K562 (cell line): Measurements from ENCODE around the gene TMC8. TPM values are rescaled to one million over a fixed set of nuclear protein-coding genes. Genes with fewer than 3 reads are reported as not detected.

Source experiments
- ATAC-seq: fragments of 200-7000 bp; cut with Tn5 transposase; 3 replicates; pipeline ENCODE4 v1.9.1; 2020; ENCODE audit warnings: moderate library complexity
- BruUV-seq: library from RNA; stranded (reverse); fragments of 400-500 nt; replicated peaks from 2 replicates; lab custom pipeline; 2021; lab: Mats Ljungman, UMichigan
- CTCF ChIA-PET: fragments of 300-600 bp; formaldehyde crosslinking; extraction: SDS; loops from one replicate; lab custom pipeline; 2021; ENCODE audit warnings: low intra/inter-chr PET ratio; lab: Yijun Ruan, JAX
- POLR2A ChIA-PET: fragments of 300-600, 350-650 bp; sonication (Branson Sonifier 250); formaldehyde crosslinking; extraction: SDS; loops from one replicate; lab custom pipeline; 2021; ENCODE audit warnings: antibody characterized with exemption, inconsistent platforms; lab: Yijun Ruan, JAX
- DNase-seq, 4 experiments: peaks; one replicate each; pipeline versions ENCODE4 v3.0.0 to v3.0.0-alpha.2; 2011 to 2018; ENCODE audit warnings: low spot score in 3 of 4, mixed read lengths in 3 of 4; ENCODE audit errors: extremely low read depth in 1 of 4
- FAIRE-seq: peaks from 2 replicates; lab custom pipeline; 2011; peaks lifted over from hg19 to GRCh38; lab: Jason Lieb, UNC
- H2AFZ ChIP-seq: 2 replicates; pipeline ENCODE4 v1.6.0; 2011; ENCODE audit warnings: low read depth, low read length, control low read depth, inconsistent platforms
- H3K27ac ChIP-seq: fragments of 200-600 bp; 3 replicates; pipeline ENCODE4 v1.8.0; 2011; ENCODE audit warnings: low read depth, mild to moderate bottlenecking, control low read depth, inconsistent platforms, low read length, moderate library complexity, mixed read lengths; ENCODE audit errors: extremely low read depth
- H3K27me3 ChIP-seq, 2 experiments: fragments of 300-600 bp in 1 of 2; 2 replicates in 1 of 2; 3 replicates in 1 of 2; pipeline versions ENCODE4 v1.6.0 to v1.8.0; 2011; ENCODE audit warnings: inconsistent platforms in 2 of 2, low read length in 2 of 2, mild to moderate bottlenecking in 1 of 2, mixed read lengths in 1 of 2, moderate library complexity in 1 of 2; ENCODE audit not compliant: control insufficient read depth in 2 of 2, insufficient read depth in 2 of 2
- H3K36me3 ChIP-seq: fragments of 300-600 bp; 3 replicates; pipeline ENCODE4 v1.8.0; 2011; ENCODE audit warnings: mild to moderate bottlenecking, low read length, inconsistent platforms; ENCODE audit not compliant: control insufficient read depth, insufficient read depth
- H3K4me1 ChIP-seq, 2 experiments: fragments of 200-600 bp in 1 of 2; replicated peaks in 1 of 2; 2 replicates in 1 of 2; 3 replicates in 1 of 2; pipeline versions ENCODE4 v1.5.1 to v1.8.0; 2011; ENCODE audit warnings: inconsistent platforms in 2 of 2, low read length in 2 of 2, mild to moderate bottlenecking in 1 of 2, mixed read lengths in 1 of 2, moderate library complexity in 1 of 2; ENCODE audit not compliant: control insufficient read depth in 2 of 2, insufficient read depth in 2 of 2
- H3K4me2 ChIP-seq: 2 replicates; pipeline ENCODE4 v1.6.1; 2011; ENCODE audit warnings: low read length, control low read depth, inconsistent platforms, mixed read lengths; ENCODE audit not compliant: insufficient read depth
- H3K4me3 ChIP-seq: fragments of 200-600 bp; sonication (generic), shearing (Covaris generic); 2 replicates; pipeline ENCODE4 v1.5.1; 2016; ENCODE audit warnings: control low read depth, inconsistent platforms
- H3K79me2 ChIP-seq: fragments of 200-600 bp; 3 replicates; pipeline ENCODE4 v1.8.0; 2011; ENCODE audit warnings: low read length, inconsistent platforms; ENCODE audit not compliant: control insufficient read depth, insufficient read depth
- H3K9ac ChIP-seq, 2 experiments: 2 replicates each; pipeline versions ENCODE4 v1.6.0 to v1.6.1; 2011; ENCODE audit warnings: low read depth in 2 of 2, low read length in 2 of 2, control low read depth in 1 of 2, inconsistent platforms in 1 of 2, mild to moderate bottlenecking in 1 of 2, mixed read lengths in 1 of 2; ENCODE audit not compliant: insufficient read depth in 1 of 2
- H3K9me1 ChIP-seq: one replicate; pipeline ENCODE4 v1.6.0; 2011; ENCODE audit warnings: inconsistent platforms, mild to moderate bottlenecking, low read length, moderate library complexity; ENCODE audit not compliant: control insufficient read depth, insufficient read depth
- H3K9me3 ChIP-seq: replicated peaks from 2 replicates; pipeline ENCODE4 v1.5.1; 2011; ENCODE audit warnings: low read depth, low read length, inconsistent platforms; ENCODE audit not compliant: control insufficient read depth, insufficient read depth
- H4K20me1 ChIP-seq: replicated peaks from 2 replicates; pipeline ENCODE4 v1.6.1; 2011; ENCODE audit warnings: low read length, inconsistent platforms, mixed read lengths; ENCODE audit not compliant: control insufficient read depth, insufficient read depth
- BRD4 ChIP-seq: fragments of 200-600 bp; sonication (generic); IDR thresholded peaks from 2 replicates; pipeline ENCODE4 v1.6.1; 2017; ENCODE audit warnings: inconsistent platforms
- NFIC ChIP-seq: fragments of 450-650 bp; IDR thresholded peaks from 2 replicates; pipeline ENCODE4 v1.6.1; 2017; ENCODE audit warnings: mild to moderate bottlenecking, inconsistent platforms
- NR3C1 ChIP-seq: sonication (generic); formaldehyde crosslinking; IDR thresholded peaks from 2 replicates; pipeline ENCODE4 v1.8.1; 2022; ENCODE audit warnings: missing genetic modification reagents
- PCBP1 ChIP-seq: fragments of 200-400 bp; formaldehyde crosslinking; IDR thresholded peaks from 2 replicates; pipeline ENCODE4 v1.6.1; 2018; ENCODE audit warnings: mild to moderate bottlenecking, low read depth, low read length; ENCODE audit not compliant: poor library complexity, severe bottlenecking
- POLR2A ChIP-seq: fragments of 450-650 bp; conservative IDR thresholded peaks from 2 replicates; pipeline ENCODE4 v1.6.1; 2016
- POLR2G ChIP-seq: fragments of 200-400 bp; formaldehyde crosslinking; IDR thresholded peaks from 2 replicates; pipeline ENCODE4 v1.6.1; 2017; ENCODE audit warnings: low read depth, mild to moderate bottlenecking, antibody characterized with exemption, low read length, moderate library complexity
- RAD21 ChIP-seq, 2 experiments: fragments of 250-450 bp in 1 of 2; fragments of 450-650 bp in 1 of 2; sonication (Bioruptor Pico) in 1 of 2; formaldehyde crosslinking in 1 of 2; IDR thresholded peaks in 1 of 2; conservative IDR thresholded peaks in 1 of 2; 2 replicates each; pipeline versions ENCODE4 v1.4.0 to v1.8.0; 2020 to 2022; ENCODE audit warnings: mild to moderate bottlenecking in 2 of 2, moderate library complexity in 1 of 2
- RBFOX2 ChIP-seq: fragments of 200-400 bp; formaldehyde crosslinking; IDR thresholded peaks from 2 replicates; pipeline ENCODE4 v1.6.1; 2017; ENCODE audit warnings: low read depth, mild to moderate bottlenecking, low read length, moderate library complexity
- RBM22 ChIP-seq: fragments of 200-400 bp; formaldehyde crosslinking; IDR thresholded peaks from 2 replicates; pipeline ENCODE4 v1.6.1; 2018; ENCODE audit warnings: low read length, low read depth; ENCODE audit not compliant: poor library complexity, severe bottlenecking
- STAT5A ChIP-seq: IDR thresholded peaks from 2 replicates; pipeline ENCODE4 v1.6.1; 2012; ENCODE audit warnings: low read length, inconsistent platforms, borderline replicate concordance
- SUPT5H ChIP-seq: fragments of 450-650 bp; IDR thresholded peaks from 2 replicates; pipeline ENCODE4 v1.6.1; 2016
- ZNF398 ChIP-seq: fragments of 250-450 bp; sonication (Bioruptor Pico); IDR thresholded peaks from 2 replicates; pipeline ENCODE4 v1.8.0; 2021; ENCODE audit warnings: moderate library complexity, mild to moderate bottlenecking, inconsistent platforms
- WGBS: fragments of 100-300 bp; shearing (Covaris generic); methylation state at CpG from one replicate; pipeline ENCODE4 v1.1.6; 2016; ENCODE audit warnings: low coverage, mixed read lengths; ENCODE audit not compliant: insufficient coverage; ENCODE audit errors: missing lambda C conversion rate; 5-methylcytosine and 5-hydroxymethylcytosine counted together
- in situ Hi-C: fragments of 300-500 bp; cut with MboI; formaldehyde crosslinking; loops from 4 replicates; pipeline ENCODE4 v1.15.0; 2018; ENCODE audit warnings: inconsistent platforms, mixed read lengths
- intact Hi-C: fragments of 100-400 bp; cut with micrococcal nuclease; formaldehyde crosslinking; loops from 2 replicates; pipeline ENCODE4 v1.14.2; 2022
- polyA plus RNA-seq, 8 experiments: library from polyadenylated mRNA; depleted of rRNA in 4 of 8; stranded (reverse) in 5 of 8; unstranded in 3 of 8; fragments of >200 nt; fragmentation: Nextera tagmentation in 2 of 8; fragmentation: Illumina TruSeq in 1 of 8; extraction: Ambion mirVana in 2 of 8; extraction: Trizol in 1 of 8; gene quantifications; 2 replicates each; pipeline versions ENCODE4 v1.2.1 to v1.2.3, GENCODE V29; 2011 to 2014; ENCODE audit warnings: inconsistent platforms in 1 of 8, missing spikeins in 1 of 8
- total RNA-seq, 7 experiments: library from RNA; depleted of rRNA in 6 of 7; stranded (reverse); fragments of >200 nt in 6 of 7; fragmentation: Illumina TruSeq in 2 of 7; extraction: Trizol in 2 of 7; gene quantifications; 2 replicates each; pipeline versions ENCODE4 v1.2.1 to v1.2.3, GENCODE V29; 2011 to 2021; ENCODE audit warnings: low replicate concordance in 1 of 7
- TF ChIP-seq, protein P1 (sequence below), 3 experiments: IDR thresholded peaks in 2 of 3; conservative IDR thresholded peaks in 1 of 3; 2 replicates each; pipeline ENCODE4 v1.5.1; 2011 to 2012; ENCODE audit warnings: low read length in 3 of 3, mild to moderate bottlenecking in 3 of 3, control low read depth in 2 of 3, improper control_type of control experiment in 1 of 3, inconsistent platforms in 1 of 3, low read depth in 1 of 3, mixed read lengths in 1 of 3, moderate library complexity in 1 of 3; ENCODE audit not compliant: insufficient read depth in 2 of 3

Gene TMC8
- total and polyA plus RNA-seq, 9 of the 15 experiments (the other 6 are each of a cell fraction or from before 2014, with no cell fraction given) = 0.13 to 10.9 (median 2.8) TPM

DNA sequence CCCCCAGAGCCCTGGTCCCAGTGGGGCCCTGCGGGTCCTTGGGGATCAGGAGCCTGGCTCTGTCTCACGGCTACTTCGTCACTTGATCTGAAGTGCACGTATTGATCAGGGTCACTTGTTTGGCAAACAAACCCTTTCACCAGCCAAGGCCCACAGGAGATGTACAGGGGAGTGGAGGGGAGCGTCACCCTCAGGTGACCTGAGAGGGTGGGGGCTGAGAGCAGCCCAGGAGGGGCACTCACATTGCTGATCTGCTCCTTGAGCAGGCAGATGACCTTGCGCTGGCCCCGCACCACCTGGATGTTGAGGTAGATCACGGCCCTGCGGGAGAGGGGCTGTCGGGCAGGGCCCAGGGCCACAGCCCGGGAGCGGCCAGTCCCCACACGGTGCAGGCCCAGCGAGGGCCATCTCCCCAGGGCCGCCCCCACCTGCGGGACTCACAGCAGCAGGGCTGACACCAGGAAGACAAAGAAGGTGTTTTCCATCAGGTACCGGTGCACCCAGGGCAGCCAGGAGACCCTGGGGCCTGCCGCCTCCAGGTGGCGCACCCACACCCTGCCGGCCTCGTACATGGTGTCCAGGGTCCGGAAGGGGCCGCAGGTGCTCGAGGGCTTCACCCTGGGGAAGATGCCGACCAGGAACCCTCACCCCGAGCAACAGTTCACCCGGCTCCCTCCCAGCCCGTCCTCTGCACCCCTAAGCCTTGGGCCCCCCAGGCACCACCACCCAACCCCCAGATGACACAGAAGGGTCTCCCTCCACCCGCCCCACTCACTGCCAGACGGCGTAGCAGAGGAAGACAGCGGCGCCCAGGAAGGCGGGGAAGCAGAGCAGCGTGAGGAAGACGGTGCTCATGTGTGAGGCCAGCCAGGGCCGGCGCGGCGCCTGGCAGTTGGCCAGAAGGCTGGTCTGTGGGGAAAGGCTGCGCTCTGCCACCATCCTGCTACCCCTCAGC lies 13.3 kb upstream of the TMC8 start:
- ATAC-seq (peak; percentile 38), FAIRE-seq (no peak), DNase-seq (peak in 1 of 4 experiments; percentile 21)
- Histone ChIP-seq H2AFZ (no peak overlapping the region), H3K9me3 (no peaks in the 10 kb centered on the region), H3K4me3 (no peak overlapping the region), H3K9me1 (no peaks in the 10 kb centered on the region), H3K4me2 (no peak overlapping the region), H3K36me3 (peaks cover 92% of the 10 kb centered on the region), H3K79me2 (peaks cover 12% of the 10 kb centered on the region), H3K27me3 (no peaks in the 10 kb centered on the region), H3K9ac (peak overlapping the region in 1 of 2 experiments; percentile 64; a peak in 1 of 4 replicates), H4K20me1 (peaks cover 17% of the 10 kb centered on the region), H3K27ac (no peak overlapping the region), H3K4me1 (peaks cover 0 to 65% of the 10 kb centered on the region in 2 experiments; a peak in 2 of 5 replicates)
- 92% methylated on average over 27 of the region's 41 CpGs for WGBS
- TF ChIP-seq POLR2A (peak; percentile 27; the same call in 1 of the 2 replicates), PCBP1 (peak; percentile 25), RBFOX2 (peak; percentile 67), NFIC (peak; percentile 71), STAT5A (no peak), ZNF398 (no peak), RBM22 (peak; percentile 43), POLR2G (peak; percentile 83), RAD21 (CRISPR knock-in tag; conservative IDR thresholded peaks at IDR 0.05 in 1 of 2, IDR thresholded peaks at IDR 0.05 in 1 of 2) (peak in 1 of 2 experiments; percentile 42; a peak in 2 of 4 replicates), SUPT5H (0 out of 2 replicates have a peak, but pooled peaks have one; percentile 33), NR3C1 (CRISPR knock-in tag) (no peak), BRD4 (no peak)
- TF ChIP-seq, protein P1, sequence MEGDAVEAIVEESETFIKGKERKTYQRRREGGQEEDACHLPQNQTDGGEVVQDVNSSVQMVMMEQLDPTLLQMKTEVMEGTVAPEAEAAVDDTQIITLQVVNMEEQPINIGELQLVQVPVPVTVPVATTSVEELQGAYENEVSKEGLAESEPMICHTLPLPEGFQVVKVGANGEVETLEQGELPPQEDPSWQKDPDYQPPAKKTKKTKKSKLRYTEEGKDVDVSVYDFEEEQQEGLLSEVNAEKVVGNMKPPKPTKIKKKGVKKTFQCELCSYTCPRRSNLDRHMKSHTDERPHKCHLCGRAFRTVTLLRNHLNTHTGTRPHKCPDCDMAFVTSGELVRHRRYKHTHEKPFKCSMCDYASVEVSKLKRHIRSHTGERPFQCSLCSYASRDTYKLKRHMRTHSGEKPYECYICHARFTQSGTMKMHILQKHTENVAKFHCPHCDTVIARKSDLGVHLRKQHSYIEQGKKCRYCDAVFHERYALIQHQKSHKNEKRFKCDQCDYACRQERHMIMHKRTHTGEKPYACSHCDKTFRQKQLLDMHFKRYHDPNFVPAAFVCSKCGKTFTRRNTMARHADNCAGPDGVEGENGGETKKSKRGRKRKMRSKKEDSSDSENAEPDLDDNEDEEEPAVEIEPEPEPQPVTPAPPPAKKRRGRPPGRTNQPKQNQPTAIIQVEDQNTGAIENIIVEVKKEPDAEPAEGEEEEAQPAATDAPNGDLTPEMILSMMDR (IDR thresholded peaks at IDR 0.05 in 2 of 3, conservative IDR thresholded peaks at IDR 0.05 in 1 of 3; ENCODE audit: insufficient read depth in 2 of 3, low read depth in 1 of 3, low read length in 3 of 3) = peak in 2 of 3 experiments; percentile 35; a peak in 4 of 6 replicates
- intact Hi-C loops (no loop called here), in situ Hi-C loops (no loop called here)
- POLR2A ChIA-PET = interaction anchor here (0.5 to 0.6 kb wide), 2 partner anchors 99 to 124 kb away, joined by 3 read pairs; no protein-coding TSS in a partner anchor
- CTCF ChIA-PET = no interaction called here
- BruUV-seq = no TSS peak
